ENCODE data around the gene NCK1. TPM values are rescaled to one million over a fixed set of nuclear protein-coding genes. Genes with fewer than 3 reads are reported as not detected.

NCK1 gene
- total and polyA plus RNA-seq, 10 of the 15 experiments (the other 5 are each of a cell fraction or from before 2014, with no cell fraction given) = 15.6 to 33.4 (median 25.0) TPM

- BruUV-seq (replicated peaks) = no TSS peak
- H3K27ac ChIP-seq (ENCODE audit: control insufficient read depth, insufficient read depth) = no peak overlapping the region
- no peaks in the 10 kb centered on the region for H3K36me3 ChIP-seq (ENCODE audit: control insufficient read depth in 2 of 2, insufficient read depth in 2 of 2, low read length in 1 of 2)
- H3K4me1 ChIP-seq (ENCODE audit: control insufficient read depth, insufficient read depth, low read length) = no peaks in the 10 kb centered on the region
- in situ Hi-C loops (cut with MboI) (no loop called here), intact Hi-C loops (cut with micrococcal nuclease; ENCODE audit: unreplicated experiment) (no loop called here)
- WGBS (ENCODE audit: insufficient coverage, insufficient replicate concordance, low lambda C conversion rate, missing lambda C conversion rate) = 78% methylated on average over 4 of the region's 4 CpGs
- H3K4me2 ChIP-seq (ENCODE audit: control insufficient read depth, insufficient read depth) = no peak overlapping the region
- ChIA-PET SMC1A (ENCODE audit: uncharacterized antibody, unreplicated experiment) (interaction anchor here (0.9 kb wide), 1 partner anchor 34 kb away, joined by 3 read pairs; no protein-coding TSS in a partner anchor), POLR2A (no interaction called here), RAD21 (ENCODE audit: unreplicated experiment) (no interaction called here), CTCF (interaction anchor here (0.7 kb wide), 1 partner anchor 24 kb away, joined by 4 read pairs; no protein-coding TSS in a partner anchor)
- no peak overlapping the region for H2AFZ ChIP-seq (ENCODE audit: control insufficient read depth, low read depth, low read length)
- no peak for DNase-seq (ENCODE audit: low read depth, low spot score)
- H3K4me3 ChIP-seq = no peak overlapping the region
- no peaks in the 10 kb centered on the region for H3K79me2 ChIP-seq (ENCODE audit: control insufficient read depth, insufficient read depth, low read length)
- no peak for FAIRE-seq
- no peak for ATAC-seq
- no peaks in the 10 kb centered on the region for H4K20me1 ChIP-seq (ENCODE audit: control insufficient read depth, insufficient read depth)
- TF ChIP-seq CUX1 (IDR thresholded peaks at IDR 0.05; ENCODE audit: insufficient replicate concordance, low read depth, low read length) (no peak), EP300 (IDR thresholded peaks at IDR 0.05; ENCODE audit: borderline replicate concordance in 1 of 2, control insufficient read depth in 1 of 2, low read depth in 2 of 2, low read length in 2 of 2) (no peak), SPI1 (IDR thresholded peaks at IDR 0.05; ENCODE audit: borderline replicate concordance, insufficient read depth, low read depth, low read length) (no peak), POLR2A (IDR thresholded peaks at IDR 0.05; ENCODE audit: low read depth, low read length) (no peak), ZNF384 (IDR thresholded peaks at IDR 0.05; ENCODE audit: borderline replicate concordance, low read depth, low read length) (no peak), FOXK2 (IDR thresholded peaks at IDR 0.05) (no peak), JUNB (IDR thresholded peaks at IDR 0.05) (no peak), PBX3 (IDR thresholded peaks at IDR 0.05; ENCODE audit: insufficient replicate concordance, low read depth, low read length) (no peak), KLF5 (IDR thresholded peaks at IDR 0.05; ENCODE audit: partially characterized antibody) (no peak), ELK1 (IDR thresholded peaks at IDR 0.05; ENCODE audit: low read depth, low read length) (no peak), EED (IDR thresholded peaks at IDR 0.05; ENCODE audit: low read depth) (no peak), RELB (IDR thresholded peaks at IDR 0.05; ENCODE audit: low read depth) (no peak)
- no peaks in the 10 kb centered on the region for H3K9me3 ChIP-seq (replicated peaks; ENCODE audit: control insufficient read depth, insufficient read depth, low read length)
- no peak overlapping the region for H3K9ac ChIP-seq (ENCODE audit: control insufficient read depth, insufficient read depth, low read length)
- no peaks in the 10 kb centered on the region for H3K27me3 ChIP-seq (replicated peaks in 1 of 2; ENCODE audit: control insufficient read depth in 2 of 2, insufficient read depth in 2 of 2, low read length in 1 of 2)
These were observed 127.9 kb downstream of the NCK1 start for GRCh38 chr3:136989781-136990524.

Measured in GM12878 (cell line).